ENCODE data around the gene SH3BP5. TPM values are rescaled to one million over a fixed set of nuclear protein-coding genes. Genes with fewer than 3 reads are reported as not detected.
A peak's percentile ranks its signal among the peaks of the same experiment; 100 is the strongest.

Gene SH3BP5
- total RNA-seq, 1 donor: 9.1 TPM

GRCh38 chr3:15319575-15319974, 12.8 kb downstream of the SH3BP5 start:
- no peak for TF ChIP-seq CTCF (IDR thresholded peaks at IDR 0.05; ENCODE audit: insufficient read depth, low read depth, low read length)
- peak; percentile 73 for DNase-seq (ENCODE audit: low read depth)
- no peak overlapping the region for H3K4me3 ChIP-seq (ENCODE audit: low read depth, low read length)

GRCh38 chr3:15319136-15319535, 13.2 kb downstream of the SH3BP5 start:
- no peak for TF ChIP-seq CTCF (IDR thresholded peaks at IDR 0.05; ENCODE audit: insufficient read depth, low read depth, low read length)
- no peak for DNase-seq (ENCODE audit: low read depth)
- no peak overlapping the region for H3K4me3 ChIP-seq (ENCODE audit: low read depth, low read length)

DNA sequence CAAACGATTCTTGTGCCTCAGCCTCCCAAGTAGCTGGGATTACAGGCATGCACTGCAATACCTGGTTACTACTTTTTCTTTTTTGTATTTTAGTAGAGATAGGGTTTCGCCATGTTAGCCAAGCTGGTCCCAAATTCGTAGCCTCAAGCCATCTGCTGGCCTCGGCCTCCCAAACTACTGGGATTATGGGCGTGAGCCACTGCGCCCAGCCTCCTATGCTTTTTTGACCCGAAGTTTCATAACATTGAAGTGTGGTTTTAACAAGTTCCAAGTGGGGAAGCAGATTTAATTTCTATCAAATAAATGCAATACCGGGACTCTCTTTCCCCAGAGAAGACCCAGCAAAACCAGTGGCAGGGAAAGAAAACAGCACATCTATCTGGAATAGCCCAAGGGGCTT, 13.7 kb downstream of the SH3BP5 start:
- DNase-seq (ENCODE audit: low read depth): no peak
- H3K4me3 ChIP-seq (ENCODE audit: low read depth, low read length): no peak overlapping the region
- no peak for TF ChIP-seq CTCF (IDR thresholded peaks at IDR 0.05; ENCODE audit: insufficient read depth, low read depth, low read length)

- no peak for TF ChIP-seq CTCF (IDR thresholded peaks at IDR 0.05; ENCODE audit: insufficient read depth, low read depth, low read length)
- no peak for DNase-seq (ENCODE audit: low read depth)
These were observed 15.4 kb downstream of the SH3BP5 start for GRCh38 chr3:15316998-15317435.

GRCh38 chr3:15315003-15315402, 17.4 kb downstream of the SH3BP5 start:
- no peak for TF ChIP-seq CTCF (IDR thresholded peaks at IDR 0.05; ENCODE audit: insufficient read depth, low read depth, low read length)
- no peak overlapping the region for H3K4me3 ChIP-seq (ENCODE audit: low read depth, low read length)
- DNase-seq (ENCODE audit: low read depth): no peak

More at GRCh38 chr3:15316998-15317435, 15.4 kb downstream of the SH3BP5 start:
- no peak overlapping the region for H3K4me3 ChIP-seq (ENCODE audit: low read depth, low read length)

DNA sequence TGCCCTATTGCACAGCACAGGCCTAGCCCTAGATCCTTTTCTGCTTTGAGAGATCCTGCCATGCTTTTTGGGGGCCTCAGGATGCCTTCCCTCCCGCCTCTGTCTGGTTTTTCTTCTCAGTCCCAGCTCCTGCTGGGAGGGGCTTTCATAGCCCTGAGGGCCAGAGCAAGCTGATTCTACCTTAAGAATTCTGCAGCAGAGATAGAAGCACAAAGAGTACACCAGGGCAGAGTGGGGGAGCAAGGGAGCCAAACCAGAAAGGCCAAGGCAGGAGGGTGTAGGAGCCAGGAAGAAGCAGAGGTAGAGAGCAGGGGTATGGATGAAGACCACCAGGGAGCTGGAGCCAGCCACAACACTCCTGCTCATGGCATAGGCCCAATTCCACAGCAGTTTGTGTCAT, 18.1 kb downstream of the SH3BP5 start:
- no peak overlapping the region for H3K4me3 ChIP-seq (ENCODE audit: low read depth, low read length)
- no peak for DNase-seq (ENCODE audit: low read depth)
- no peak for TF ChIP-seq CTCF (IDR thresholded peaks at IDR 0.05; ENCODE audit: insufficient read depth, low read depth, low read length)

DNA sequence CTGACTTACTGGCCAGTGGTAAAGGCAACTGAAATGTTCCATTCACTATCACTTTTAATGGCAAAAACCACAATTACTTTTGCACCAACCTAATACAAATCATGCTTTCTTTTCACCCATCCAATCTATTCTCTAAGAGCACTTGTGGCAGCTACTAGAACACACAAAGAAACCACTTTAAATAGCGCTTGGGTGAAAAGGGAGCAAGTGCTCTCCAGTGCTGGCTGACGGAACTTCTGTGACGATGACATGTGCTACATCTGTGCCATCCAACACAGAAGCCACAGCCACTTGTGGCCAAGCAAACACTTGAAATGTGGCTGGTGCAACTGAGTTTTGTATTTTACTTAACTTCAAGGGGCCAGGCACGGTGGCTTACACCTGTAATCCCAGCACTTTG, 18.9 kb downstream of the SH3BP5 start:
- no peak for TF ChIP-seq CTCF (IDR thresholded peaks at IDR 0.05; ENCODE audit: insufficient read depth, low read depth, low read length)
- no peak for DNase-seq (ENCODE audit: low read depth)
- no peak overlapping the region for H3K4me3 ChIP-seq (ENCODE audit: low read depth, low read length)

Data from fibroblast of villous mesenchyme (primary cell).